GM12878 (cell line): Measurements from ENCODE around the gene COA3. TPM values are rescaled to one million over a fixed set of nuclear protein-coding genes. Genes with fewer than 3 reads are reported as not detected.

Experiments used
- ATAC-seq: fragments of 200-7000 bp; cut with Tn5 transposase; 3 replicates; pipeline ENCODE4 v1.9.1; 2020; ENCODE audit warnings: mild to moderate bottlenecking, moderate library complexity
- BruUV-seq: library from RNA; stranded (reverse); fragments of 400-500 nt; replicated peaks from 2 replicates; lab custom pipeline; 2021; lab: Mats Ljungman, UMichigan
- CTCF ChIA-PET: fragments of 300-600 bp; sonication (Branson Sonifier 250); formaldehyde crosslinking; extraction: SDS; loops from one replicate; lab custom pipeline; 2021; ENCODE audit warnings: inconsistent platforms; lab: Yijun Ruan, JAX
- POLR2A ChIA-PET: fragments of 350-600 bp; formaldehyde crosslinking; extraction: SDS; loops from one replicate; lab custom pipeline; 2021; ENCODE audit warnings: inconsistent platforms; lab: Charles Lee
- RAD21 ChIA-PET: fragments of 300-600 bp; sonication (Branson Sonifier 250); formaldehyde crosslinking; loops from one replicate; lab custom pipeline; 2023; ENCODE audit warnings: antibody characterized with exemption; ENCODE audit not compliant: unreplicated experiment; lab: Charles Lee
- SMC1A ChIA-PET: fragments of 300-600 bp; sonication (Branson Sonifier 250); formaldehyde crosslinking; loops from one replicate; lab custom pipeline; 2023; ENCODE audit not compliant: unreplicated experiment, uncharacterized antibody; lab: Charles Lee
- DNase-seq: peaks from one replicate; pipeline ENCODE4 v3.0.0-alpha.2; 2011; ENCODE audit warnings: low read depth, low spot score
- FAIRE-seq: peaks from 3 replicates; lab custom pipeline; 2011; peaks lifted over from hg19 to GRCh38; lab: Jason Lieb, UNC
- H2AFZ ChIP-seq: 2 replicates; pipeline ENCODE4 v1.6.0; 2011; ENCODE audit warnings: low read depth, low read length, control low read depth; ENCODE audit not compliant: control insufficient read depth
- H3K27ac ChIP-seq: 2 replicates; pipeline ENCODE4 v1.5.1; 2011; ENCODE audit warnings: control low read depth; ENCODE audit not compliant: control insufficient read depth, insufficient read depth
- H3K27me3 ChIP-seq, 2 experiments: replicated peaks in 1 of 2; 2 replicates each; pipeline versions ENCODE4 v1.6.0 to v1.6.1; 2011; ENCODE audit warnings: low read length in 1 of 2; ENCODE audit not compliant: control insufficient read depth in 2 of 2, insufficient read depth in 2 of 2
- H3K36me3 ChIP-seq, 2 experiments: 2 replicates each; pipeline ENCODE4 v1.5.1; 2011; ENCODE audit warnings: low read length in 1 of 2; ENCODE audit not compliant: control insufficient read depth in 2 of 2, insufficient read depth in 2 of 2
- H3K4me1 ChIP-seq: 2 replicates; pipeline ENCODE4 v1.6.1; 2011; ENCODE audit warnings: mild to moderate bottlenecking, low read length, moderate library complexity, mixed read lengths; ENCODE audit not compliant: control insufficient read depth, insufficient read depth
- H3K4me2 ChIP-seq: 2 replicates; pipeline ENCODE4 v1.6.0; 2011; ENCODE audit warnings: control low read depth; ENCODE audit not compliant: control insufficient read depth, insufficient read depth
- H3K4me3 ChIP-seq: fragments of 200-600 bp; sonication (generic); 2 replicates; pipeline ENCODE4 v1.5.1; 2016
- H3K79me2 ChIP-seq: 2 replicates; pipeline ENCODE4 v1.6.0; 2011; ENCODE audit warnings: low read length; ENCODE audit not compliant: control insufficient read depth, insufficient read depth
- H3K9ac ChIP-seq: 2 replicates; pipeline ENCODE4 v1.8.0; 2011; ENCODE audit warnings: low read length, control low read depth, mixed read lengths; ENCODE audit not compliant: control insufficient read depth, insufficient read depth
- H3K9me3 ChIP-seq: replicated peaks from 3 replicates; pipeline ENCODE4 v1.5.1; 2011; ENCODE audit warnings: mild to moderate bottlenecking, low read length; ENCODE audit not compliant: control insufficient read depth, insufficient read depth
- H4K20me1 ChIP-seq: 2 replicates; pipeline ENCODE4 v1.6.0; 2011; ENCODE audit not compliant: control insufficient read depth, insufficient read depth
- REST ChIP-seq: IDR thresholded peaks from 2 replicates; pipeline ENCODE4 v1.6.1; 2012; ENCODE audit warnings: mild to moderate bottlenecking, low read depth, low read length
- TBL1XR1 ChIP-seq: IDR thresholded peaks from 2 replicates; pipeline ENCODE4 v1.6.1; 2012; ENCODE audit warnings: low read depth, low read length, improper control_type of control experiment
- WGBS: methylation state at CpG from one replicate; pipeline ENCODE4 v1.1.6; 2016; ENCODE audit warnings: low lambda C conversion rate; ENCODE audit not compliant: insufficient replicate concordance, insufficient coverage; ENCODE audit errors: missing lambda C conversion rate; 5-methylcytosine and 5-hydroxymethylcytosine counted together
- in situ Hi-C: fragments of 300-500 bp; cut with MboI; formaldehyde crosslinking; loops from 9 replicates; pipeline ENCODE4 v1.14.3; 2018; ENCODE audit warnings: mixed read lengths
- intact Hi-C: fragments of 100-400 bp; cut with micrococcal nuclease; formaldehyde crosslinking; loops from one replicate; pipeline ENCODE4 v1.14.2; 2022; ENCODE audit not compliant: unreplicated experiment
- polyA plus RNA-seq, 11 experiments: library from polyadenylated mRNA; depleted of rRNA in 4 of 11; unstranded in 6 of 11; stranded (reverse) in 5 of 11; fragments of >200 nt; fragmentation: Nextera tagmentation in 4 of 11; fragmentation: Illumina TruSeq in 1 of 11; extraction: Ambion mirVana in 4 of 11; extraction: Trizol in 1 of 11; gene quantifications; 1 replicate in 1 of 11; 2 replicates in 10 of 11; pipeline versions ENCODE4 v1.2.1 to v1.2.3, GENCODE V29; 2011 to 2016; ENCODE audit warnings: inconsistent platforms in 2 of 11, missing spikeins in 2 of 11, low read depth in 1 of 11
- total RNA-seq, 4 experiments: library from RNA; depleted of rRNA in 3 of 4; stranded (reverse); fragments of >200 nt in 3 of 4; fragmentation: Illumina TruSeq in 1 of 4; extraction: Trizol in 1 of 4; gene quantifications; 2 replicates each; pipeline versions ENCODE4 v1.2.1 to v1.2.3, GENCODE V29; 2013 to 2021

Gene COA3
- total and polyA plus RNA-seq, 10 of the 15 experiments (the other 5 are each of a cell fraction or from before 2014, with no cell fraction given) = 45.2 to 161 (median 64.6) TPM

GRCh38 chr17:42774066-42774745 lies 24.3 kb downstream of the COA3 start:
- Histone ChIP-seq H3K9me3 (no peaks in the 10 kb centered on the region), H4K20me1 (no peaks in the 10 kb centered on the region), H3K9ac (peak overlapping the region; percentile 97), H3K36me3 (peaks cover 5 to 6% of the 10 kb centered on the region in 2 experiments; a peak in 3 of 4 replicates), H3K4me3 (peak overlapping the region; percentile 75), H2AFZ (no peak overlapping the region), H3K27ac (peak overlapping the region; percentile 86), H3K4me2 (peak overlapping the region; percentile 88), H3K79me2 (peaks cover 9% of the 10 kb centered on the region), H3K4me1 (peaks cover 26% of the 10 kb centered on the region), H3K27me3 (no peaks in the 10 kb centered on the region)
- in situ Hi-C loops = no loop called here
- intact Hi-C loops = no loop called here
- no peak for DNase-seq
- WGBS = 64% methylated on average over 3 of the region's 3 CpGs
- no TSS peak for BruUV-seq
- TF ChIP-seq REST (no peak), TBL1XR1 (no peak)
- POLR2A ChIA-PET = interaction anchor here (0.6 to 2.3 kb wide), 9 partner anchors 16 to 224 kb away, joined by 3 to 10 read pairs (median 3); partner anchors contain the start of genes BECN1, RETREG3, RPL27 and TUBG1
- no peak for FAIRE-seq
- no peak; the same call in 2 of the 3 replicates for ATAC-seq
- CTCF ChIA-PET = interaction anchor here (0.9 to 3.2 kb wide), 12 partner anchors 11 to 224 kb away, joined by 3 to 38 read pairs (median 4); partner anchors contain the start of genes BECN1, CCR10, CNTD1 and COA3
- SMC1A ChIA-PET = interaction anchor here (0.9 to 2.7 kb wide), 4 partner anchors 11 to 238 kb away, joined by 3 to 20 read pairs (median 7); partner anchors contain the start of genes NAGLU and PSMC3IP
- RAD21 ChIA-PET = interaction anchor here (1.3 to 3.1 kb wide), 8 partner anchors 10 to 224 kb away, joined by 3 to 18 read pairs (median 6); partner anchors contain the start of genes BECN1, PSMC3IP and RPL27
